Measurements from ENCODE around the gene C4orf36.

GRCh38 chr4:86910820-86911684, 18.8 kb upstream of the C4orf36 start:
- TF ChIP-seq POLR2A (IDR thresholded peaks at IDR 0.05) (no peak), CTCF (IDR thresholded peaks at IDR 0.05) (no peak)

All from right lobe of liver (tissue), 4 donors.